Measurements from ENCODE around the gene CCDC169.
"Not testable (repeated sequence)": the region's sequence is repeated elsewhere in the genome, so short reads cannot be mapped to it uniquely, and the experiment has no call there.

DNA sequence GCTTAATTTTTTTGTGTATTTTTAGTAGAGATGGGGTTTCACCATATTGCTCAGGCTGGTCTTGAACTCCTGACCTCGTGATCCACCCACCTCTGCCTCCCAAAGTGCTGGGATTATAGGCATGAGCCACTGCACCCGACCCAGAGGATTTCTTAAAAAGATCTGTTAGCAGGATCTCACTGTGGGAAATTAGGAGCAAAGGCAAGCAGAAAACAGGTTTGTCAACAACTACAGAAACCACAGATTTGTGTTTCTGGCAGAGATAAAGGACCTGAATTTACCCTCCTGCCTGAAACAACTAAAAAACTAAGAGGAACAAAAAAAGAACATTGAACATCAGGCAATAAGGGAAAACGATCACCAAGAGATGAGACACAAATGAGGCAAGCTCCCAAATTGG lies 1.9 kb upstream of the CCDC169 start:
- TF ChIP-seq, protein P1, sequence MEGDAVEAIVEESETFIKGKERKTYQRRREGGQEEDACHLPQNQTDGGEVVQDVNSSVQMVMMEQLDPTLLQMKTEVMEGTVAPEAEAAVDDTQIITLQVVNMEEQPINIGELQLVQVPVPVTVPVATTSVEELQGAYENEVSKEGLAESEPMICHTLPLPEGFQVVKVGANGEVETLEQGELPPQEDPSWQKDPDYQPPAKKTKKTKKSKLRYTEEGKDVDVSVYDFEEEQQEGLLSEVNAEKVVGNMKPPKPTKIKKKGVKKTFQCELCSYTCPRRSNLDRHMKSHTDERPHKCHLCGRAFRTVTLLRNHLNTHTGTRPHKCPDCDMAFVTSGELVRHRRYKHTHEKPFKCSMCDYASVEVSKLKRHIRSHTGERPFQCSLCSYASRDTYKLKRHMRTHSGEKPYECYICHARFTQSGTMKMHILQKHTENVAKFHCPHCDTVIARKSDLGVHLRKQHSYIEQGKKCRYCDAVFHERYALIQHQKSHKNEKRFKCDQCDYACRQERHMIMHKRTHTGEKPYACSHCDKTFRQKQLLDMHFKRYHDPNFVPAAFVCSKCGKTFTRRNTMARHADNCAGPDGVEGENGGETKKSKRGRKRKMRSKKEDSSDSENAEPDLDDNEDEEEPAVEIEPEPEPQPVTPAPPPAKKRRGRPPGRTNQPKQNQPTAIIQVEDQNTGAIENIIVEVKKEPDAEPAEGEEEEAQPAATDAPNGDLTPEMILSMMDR (IDR thresholded peaks at IDR 0.05): not testable (repeated sequence)
- not testable (repeated sequence) for TF ChIP-seq EZH2 (IDR thresholded peaks at IDR 0.05; ENCODE audit: borderline replicate concordance, insufficient read depth, low read depth, low read length, poor library complexity, severe bottlenecking)

All from B cell (primary cell).